CD14-positive monocyte (primary cell): ENCODE data around the gene CYLD. TPM values are rescaled to one million over a fixed set of nuclear protein-coding genes. Genes with fewer than 3 reads are reported as not detected.

Experiments
- DNase-seq, 3 donors: peaks; one replicate each; pipeline ENCODE4 v3.0.0-alpha.2; 2011 to 2022
- H2AFZ ChIP-seq: 2 replicates; pipeline ENCODE4 v1.6.0; 2012; ENCODE audit warnings: mild to moderate bottlenecking, low read depth, low read length, inconsistent platforms; ENCODE audit not compliant: insufficient read depth, poor library complexity, severe bottlenecking
- H3K27ac ChIP-seq, 2 donors: 1 replicate in 1 of 2; 2 replicates in 1 of 2; pipeline ENCODE4 v1.5.1; 2012 to 2013; ENCODE audit warnings: low read length in 2 of 2, control low read depth in 1 of 2, inconsistent platforms in 1 of 2, low read depth in 1 of 2, mild to moderate bottlenecking in 1 of 2
- H3K27me3 ChIP-seq, 2 donors: one replicate each; pipeline versions ENCODE4 v1.6.0 to v1.6.1; 2011 to 2013; ENCODE audit warnings: low read length in 2 of 2; ENCODE audit not compliant: control insufficient read depth in 2 of 2, insufficient read depth in 2 of 2
- H3K36me3 ChIP-seq, 2 donors: replicated peaks in 1 of 2; 1 replicate in 1 of 2; 2 replicates in 1 of 2; pipeline versions ENCODE4 v1.5.1 to v1.6.1; 2012 to 2013; ENCODE audit warnings: low read length in 2 of 2, control low read depth in 1 of 2, inconsistent platforms in 1 of 2, mild to moderate bottlenecking in 1 of 2; ENCODE audit not compliant: insufficient read depth in 2 of 2, control insufficient read depth in 1 of 2
- H3K4me1 ChIP-seq, 2 donors: 1 replicate in 1 of 2; 2 replicates in 1 of 2; pipeline versions ENCODE4 v1.5.1 to v1.6.1; 2012 to 2013; ENCODE audit warnings: low read length in 2 of 2, control low read depth in 1 of 2, inconsistent platforms in 1 of 2, mild to moderate bottlenecking in 1 of 2, moderate library complexity in 1 of 2; ENCODE audit not compliant: insufficient read depth in 2 of 2, control insufficient read depth in 1 of 2
- H3K4me2 ChIP-seq: replicated peaks from 2 replicates; pipeline ENCODE3; 2012; ENCODE audit warnings: low read length, moderate library complexity, mild to moderate bottlenecking; ENCODE audit not compliant: poor library complexity, severe bottlenecking; ENCODE audit errors: extremely low read depth
- H3K4me3 ChIP-seq, 3 experiments: fragments of 200-600 bp in 1 of 3; sonication (generic) in 1 of 3; replicated peaks in 1 of 3; 1 replicate in 2 of 3; 2 replicates in 1 of 3; pipeline ENCODE4 v1.5.1; 2011 to 2013; ENCODE audit warnings: low read length in 3 of 3, mild to moderate bottlenecking in 3 of 3, control low read depth in 2 of 3, low read depth in 2 of 3, inconsistent platforms in 1 of 3, moderate library complexity in 1 of 3
- H3K79me2 ChIP-seq: 2 replicates; pipeline ENCODE4 v1.6.0; 2012; ENCODE audit warnings: mild to moderate bottlenecking, control low read depth, inconsistent platforms, low read length, moderate library complexity; ENCODE audit not compliant: insufficient read depth
- H3K9ac ChIP-seq: 2 replicates; pipeline ENCODE4 v1.6.0; 2017; ENCODE audit warnings: low read length, mild to moderate bottlenecking; ENCODE audit not compliant: insufficient read depth, poor library complexity, severe bottlenecking
- H3K9me3 ChIP-seq, 2 donors: replicated peaks in 1 of 2; 1 replicate in 1 of 2; 2 replicates in 1 of 2; pipeline versions ENCODE4 v1.5.1 to v1.6.1; 2012 to 2013; ENCODE audit warnings: low read length in 2 of 2, control low read depth in 1 of 2; ENCODE audit not compliant: control insufficient read depth in 1 of 2, insufficient read depth in 1 of 2
- H4K20me1 ChIP-seq: 2 replicates; pipeline ENCODE4 v1.6.0; 2012; ENCODE audit warnings: mild to moderate bottlenecking, low read length, control low read depth, moderate library complexity; ENCODE audit not compliant: insufficient read depth
- H3K27ac Mint-ChIP-seq, 7 donors: one replicate each; pipeline ENCODE4 v1.8.0; 2020; ENCODE audit warnings: mild to moderate bottlenecking in 7 of 7, mixed read lengths in 7 of 7, moderate library complexity in 6 of 7, inconsistent platforms in 2 of 7
- H3K27me3 Mint-ChIP-seq, 3 donors: one replicate each; pipeline ENCODE4 v1.8.0; 2021 to 2022; ENCODE audit warnings: low read depth in 3 of 3, mild to moderate bottlenecking in 3 of 3, mixed read lengths in 3 of 3, moderate library complexity in 3 of 3, inconsistent platforms in 1 of 3
- H3K36me3 Mint-ChIP-seq, 2 donors: one replicate each; pipeline ENCODE4 v1.8.0; 2020; ENCODE audit warnings: mixed read lengths in 2 of 2, inconsistent platforms in 1 of 2, mild to moderate bottlenecking in 1 of 2
- H3K4me1 Mint-ChIP-seq: one replicate; pipeline ENCODE4 v1.8.0; 2020; ENCODE audit warnings: mild to moderate bottlenecking, mixed read lengths
- H3K4me3 Mint-ChIP-seq, 2 donors: one replicate each; pipeline ENCODE4 v1.8.0; 2020; ENCODE audit warnings: mild to moderate bottlenecking in 2 of 2, mixed read lengths in 2 of 2, moderate library complexity in 1 of 2
- H3K9me3 Mint-ChIP-seq, 7 donors: one replicate each; pipeline ENCODE4 v1.8.0; 2020 to 2022; ENCODE audit warnings: mixed read lengths in 7 of 7, mild to moderate bottlenecking in 6 of 7, moderate library complexity in 6 of 7, inconsistent platforms in 2 of 7
- WGBS: methylation state at CpG from one replicate; pipeline ENCODE4 v1.1.5; 2013; ENCODE audit warnings: missing lambda C conversion rate; ENCODE audit not compliant: insufficient coverage; 5-methylcytosine and 5-hydroxymethylcytosine counted together
- intact Hi-C, 2 donors: fragments of 100-400 bp; cut with micrococcal nuclease; formaldehyde crosslinking; loops; one replicate each; pipeline versions ENCODE4 v1.15.0 to v1.15.1; 2023
- polyA plus RNA-seq, 3 donors: library from polyadenylated mRNA; depleted of rRNA in 1 of 3; unstranded in 2 of 3; stranded (reverse) in 1 of 3; fragments of 300-500 nt in 2 of 3; fragments of >200 nt in 1 of 3; fragmentation: Illumina TruSeq in 2 of 3; gene quantifications; 1 replicate in 2 of 3; 2 replicates in 1 of 3; pipeline ENCODE4 v1.2.3, GENCODE V29; 2012 to 2021
- TF ChIP-seq, protein P1 (sequence below): fragments of 200-600 bp; IDR thresholded peaks from one replicate; pipeline ENCODE4 v1.8.0; 2022; ENCODE audit warnings: antibody characterized with exemption, mild to moderate bottlenecking

Gene CYLD
- polyA plus RNA-seq, 3 donors, result 32.1 to 57.9 (median 35.9) TPM

DNA sequence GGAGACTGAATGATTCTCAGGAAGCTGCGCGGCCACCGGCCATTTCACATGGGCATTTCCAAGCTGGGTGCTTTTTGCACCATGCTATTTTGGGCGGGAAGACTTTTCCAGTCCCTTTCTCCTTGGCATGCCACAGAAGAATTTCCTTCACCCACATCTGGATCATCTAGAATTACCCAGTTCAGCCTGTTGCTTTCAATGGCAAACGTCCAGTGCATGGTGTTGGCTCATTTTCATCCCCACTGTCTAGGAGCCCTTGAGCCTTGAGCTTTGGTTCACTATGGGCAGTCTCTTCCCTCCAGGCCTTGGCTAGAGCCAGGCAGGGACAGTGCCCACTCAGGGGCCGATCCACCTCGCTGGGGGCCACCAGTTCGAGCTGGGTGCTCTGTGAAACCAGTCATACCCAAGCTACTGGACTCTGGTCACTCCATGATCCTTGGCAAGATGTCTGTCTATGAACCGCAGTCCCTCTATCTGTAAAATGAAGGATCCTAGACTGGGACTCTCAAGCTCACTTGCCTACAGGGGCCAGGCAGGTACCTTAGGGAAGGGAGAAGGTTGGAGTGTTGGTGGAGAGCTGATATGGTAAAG lies 71.1 kb downstream of the CYLD start:
- H3K4me2 ChIP-seq, result no peak overlapping the region
- H3K9me3 ChIP-seq, result no peaks in the 10 kb centered on the region
- Mint-ChIP-seq H3K27ac (no peak overlapping the region), H3K9me3 (no peaks in the 10 kb centered on the region), H3K4me1 (no peaks in the 10 kb centered on the region), H3K27me3 (peaks cover 3 to 18% (median 7%) of the 10 kb centered on the region in 3 donors), H3K4me3 (no peak overlapping the region), H3K36me3 (no peaks in the 10 kb centered on the region)
- no peak for DNase-seq
- no peak overlapping the region for H3K27ac ChIP-seq
- no peaks in the 10 kb centered on the region for H4K20me1 ChIP-seq
- intact Hi-C loops, result no loop called here
- H3K27me3 ChIP-seq, result no peaks in the 10 kb centered on the region
- H3K36me3 ChIP-seq, result no peaks in the 10 kb centered on the region
- H2AFZ ChIP-seq, result no peak overlapping the region
- H3K4me1 ChIP-seq, result no peaks in the 10 kb centered on the region
- H3K4me3 ChIP-seq, result no peak overlapping the region
- TF ChIP-seq, protein P1, sequence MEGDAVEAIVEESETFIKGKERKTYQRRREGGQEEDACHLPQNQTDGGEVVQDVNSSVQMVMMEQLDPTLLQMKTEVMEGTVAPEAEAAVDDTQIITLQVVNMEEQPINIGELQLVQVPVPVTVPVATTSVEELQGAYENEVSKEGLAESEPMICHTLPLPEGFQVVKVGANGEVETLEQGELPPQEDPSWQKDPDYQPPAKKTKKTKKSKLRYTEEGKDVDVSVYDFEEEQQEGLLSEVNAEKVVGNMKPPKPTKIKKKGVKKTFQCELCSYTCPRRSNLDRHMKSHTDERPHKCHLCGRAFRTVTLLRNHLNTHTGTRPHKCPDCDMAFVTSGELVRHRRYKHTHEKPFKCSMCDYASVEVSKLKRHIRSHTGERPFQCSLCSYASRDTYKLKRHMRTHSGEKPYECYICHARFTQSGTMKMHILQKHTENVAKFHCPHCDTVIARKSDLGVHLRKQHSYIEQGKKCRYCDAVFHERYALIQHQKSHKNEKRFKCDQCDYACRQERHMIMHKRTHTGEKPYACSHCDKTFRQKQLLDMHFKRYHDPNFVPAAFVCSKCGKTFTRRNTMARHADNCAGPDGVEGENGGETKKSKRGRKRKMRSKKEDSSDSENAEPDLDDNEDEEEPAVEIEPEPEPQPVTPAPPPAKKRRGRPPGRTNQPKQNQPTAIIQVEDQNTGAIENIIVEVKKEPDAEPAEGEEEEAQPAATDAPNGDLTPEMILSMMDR, result no peak
- no peak overlapping the region for H3K9ac ChIP-seq
- 86% methylated on average over 9 of the region's 9 CpGs for WGBS
- no peaks in the 10 kb centered on the region for H3K79me2 ChIP-seq

- Histone ChIP-seq H3K4me1 (no peaks in the 10 kb centered on the region), H2AFZ (no peak overlapping the region), H3K4me2 (no peak overlapping the region), H3K36me3 (no peaks in the 10 kb centered on the region), H3K4me3 (no peak overlapping the region), H3K27me3 (no peaks in the 10 kb centered on the region), H3K9ac (no peak overlapping the region), H3K9me3 (no peaks in the 10 kb centered on the region), H4K20me1 (no peaks in the 10 kb centered on the region), H3K27ac (no peak overlapping the region), H3K79me2 (no peaks in the 10 kb centered on the region)
- no peaks in the 10 kb centered on the region for H3K36me3 Mint-ChIP-seq
- TF ChIP-seq, protein P1, result no peak
- no peak for DNase-seq
- H3K27ac Mint-ChIP-seq, result no peak overlapping the region
- WGBS, result 93% methylated on average over 4 of the region's 4 CpGs
- no peak overlapping the region for H3K4me3 Mint-ChIP-seq
- H3K27me3 Mint-ChIP-seq, result peaks cover 3 to 21% (median 9%) of the 10 kb centered on the region in 3 donors
- no peaks in the 10 kb centered on the region for H3K4me1 Mint-ChIP-seq
- H3K9me3 Mint-ChIP-seq, result no peaks in the 10 kb centered on the region
- intact Hi-C loops, result no loop called here
Observed at GRCh38 chr16:50814052-50814451, 72.2 kb downstream of the CYLD start.
